Stimulated activated naive CD4-positive, alpha-beta T cell (primary cell): ENCODE results near the gene CSNK2A3.
"Not testable (repeated sequence)": the region's sequence is repeated elsewhere in the genome, so short reads cannot be mapped to it uniquely, and the experiment has no call there.

Experiments used
- DNase-seq, 6 experiments: peaks; one replicate each; lab custom pipeline; 2025; lab: John Stamatoyannopoulos, UW

The CSNK2A3 gene

GRCh38 chr11:11352878-11353277 lies at the start of gene CSNK2A3:
TSS of gene CSNK2A3 (minus strand) at chr11:11353250. CDS start at chr11:11353119, 131 bp downstream.
- DNase-seq, result not testable (repeated sequence)

GRCh38 chr11:11401960-11402535 lies 49.0 kb upstream of the CSNK2A3 start:
- no peak for DNase-seq

GRCh38 chr11:11400635-11401232 lies 47.7 kb upstream of the CSNK2A3 start:
- no peak for DNase-seq

- no peak for DNase-seq
These were observed 47.1 kb upstream of the CSNK2A3 start for GRCh38 chr11:11400121-11400520.

- no peak for DNase-seq
These were observed 44.7 kb upstream of the CSNK2A3 start for GRCh38 chr11:11397781-11398180.

GRCh38 chr11:11397036-11397415 lies 44.0 kb upstream of the CSNK2A3 start:
- no peak for DNase-seq

- DNase-seq, result no peak
These were observed 43.4 kb upstream of the CSNK2A3 start for GRCh38 chr11:11396301-11397035.

GRCh38 chr11:11395126-11395525 lies 42.1 kb upstream of the CSNK2A3 start:
- DNase-seq, result no peak

GRCh38 chr11:11394241-11394640 lies 41.2 kb upstream of the CSNK2A3 start:
- DNase-seq, result no peak

- DNase-seq, result no peak
These were observed 38.9 kb upstream of the CSNK2A3 start for GRCh38 chr11:11391796-11392463.

GRCh38 chr11:11391169-11391568 lies 38.1 kb upstream of the CSNK2A3 start:
- DNase-seq, result no peak

GRCh38 chr11:11390068-11390771 lies 37.2 kb upstream of the CSNK2A3 start:
- no peak for DNase-seq

GRCh38 chr11:11389238-11389637 lies 36.2 kb upstream of the CSNK2A3 start:
- DNase-seq, result no peak

- DNase-seq, result no peak
These were observed 34.7 kb upstream of the CSNK2A3 start for GRCh38 chr11:11387622-11388305.

- no peak for DNase-seq
These were observed 34.2 kb upstream of the CSNK2A3 start for GRCh38 chr11:11387207-11387606.

GRCh38 chr11:11384829-11385228 lies 31.8 kb upstream of the CSNK2A3 start:
- DNase-seq, result no peak

- DNase-seq, result no peak
These were observed 30.9 kb upstream of the CSNK2A3 start for GRCh38 chr11:11383995-11384394.

- no peak for DNase-seq
These were observed 29.9 kb upstream of the CSNK2A3 start for GRCh38 chr11:11382858-11383532.

GRCh38 chr11:11381471-11382105 lies 28.5 kb upstream of the CSNK2A3 start:
- DNase-seq, result no peak

- DNase-seq, result no peak
These were observed 27.8 kb upstream of the CSNK2A3 start for GRCh38 chr11:11380883-11381282.

- no peak for DNase-seq
These were observed 27.3 kb upstream of the CSNK2A3 start for GRCh38 chr11:11380340-11380739.
